ENCODE results near the gene TCFL5.
A peak's percentile ranks its signal among the peaks of the same experiment; 100 is the strongest.

The TCFL5 gene

GRCh38 chr20:62901891-62902290 is 40.3 kb upstream of the TCFL5 start:
- Histone ChIP-seq H3K4me2 (ENCODE audit: low read depth, low read length) (no peak overlapping the region), H4K20me1 (ENCODE audit: insufficient read depth, low read length) (no peaks in the 10 kb centered on the region), H3K36me3 (replicated peaks; ENCODE audit: insufficient read depth, low read length) (peaks cover 14% of the 10 kb centered on the region; the same call in 1 of the 2 replicates), H3K27ac (ENCODE audit: low read length) (no peak overlapping the region), H3K79me2 (ENCODE audit: low read length) (0 out of 2 replicates have a peak, but pooled peaks cover 4% of the 10 kb centered on the region), H2AFZ (ENCODE audit: low read length) (no peak overlapping the region), H3F3A (ENCODE audit: insufficient read depth, low read length) (peaks cover 17% of the 10 kb centered on the region; the same call in 1 of the 2 replicates), H3K4me3 (ENCODE audit: low read length) (no peak overlapping the region), H3K9me3 (replicated peaks; ENCODE audit: insufficient read depth, low read length) (no peaks in the 10 kb centered on the region), H3K4me1 (ENCODE audit: low read length) (peaks cover 10% of the 10 kb centered on the region), H3K9me2 (replicated peaks; ENCODE audit: insufficient read depth, low read length) (no peaks in the 10 kb centered on the region), H3K27me3 (replicated peaks; ENCODE audit: insufficient read depth, low read length) (no peaks in the 10 kb centered on the region), H3K9ac (ENCODE audit: low read length) (no peak overlapping the region)
- no peak for TF ChIP-seq EZH2 (optimal IDR thresholded peaks at IDR 0.05; ENCODE audit: low read depth, low read length)
- no peak for TF ChIP-seq CTCF (IDR thresholded peaks at IDR 0.05; ENCODE audit: low read length)
- no peak for TF ChIP-seq EZH2phosphoT487 (IDR thresholded peaks at IDR 0.05; ENCODE audit: low read length)
- no peak for DNase-seq

- H3F3A ChIP-seq (ENCODE audit: insufficient read depth, low read length): peaks cover 17% of the 10 kb centered on the region; the same call in 1 of the 2 replicates
- H3K9me3 ChIP-seq (replicated peaks; ENCODE audit: insufficient read depth, low read length): no peaks in the 10 kb centered on the region
- 0 out of 2 replicates have a peak, but pooled peaks cover 4% of the 10 kb centered on the region for H3K79me2 ChIP-seq (ENCODE audit: low read length)
- TF ChIP-seq EZH2 (optimal IDR thresholded peaks at IDR 0.05; ENCODE audit: low read depth, low read length): no peak
- TF ChIP-seq CTCF (IDR thresholded peaks at IDR 0.05; ENCODE audit: low read length): no peak
- no peak for TF ChIP-seq EZH2phosphoT487 (IDR thresholded peaks at IDR 0.05; ENCODE audit: low read length)
- H3K9ac ChIP-seq (ENCODE audit: low read length): no peak overlapping the region
- no peak overlapping the region for H3K4me3 ChIP-seq (ENCODE audit: low read length)
- H3K27me3 ChIP-seq (replicated peaks; ENCODE audit: insufficient read depth, low read length): no peaks in the 10 kb centered on the region
- no peak overlapping the region for H2AFZ ChIP-seq (ENCODE audit: low read length)
- H3K4me1 ChIP-seq (ENCODE audit: low read length): peaks cover 10% of the 10 kb centered on the region
- no peaks in the 10 kb centered on the region for H4K20me1 ChIP-seq (ENCODE audit: insufficient read depth, low read length)
- DNase-seq: peak; percentile 11
- no peak overlapping the region for H3K4me2 ChIP-seq (ENCODE audit: low read depth, low read length)
- H3K36me3 ChIP-seq (replicated peaks; ENCODE audit: insufficient read depth, low read length): peaks cover 14% of the 10 kb centered on the region; the same call in 1 of the 2 replicates
- no peaks in the 10 kb centered on the region for H3K9me2 ChIP-seq (replicated peaks; ENCODE audit: insufficient read depth, low read length)
- no peak overlapping the region for H3K27ac ChIP-seq (ENCODE audit: low read length)
Observed at GRCh38 chr20:62900692-62901584, 39.3 kb upstream of the TCFL5 start.

- Histone ChIP-seq H3K9me2 (replicated peaks; ENCODE audit: insufficient read depth, low read length) (no peaks in the 10 kb centered on the region), H4K20me1 (ENCODE audit: insufficient read depth, low read length) (no peaks in the 10 kb centered on the region), H3K4me2 (ENCODE audit: low read depth, low read length) (no peak overlapping the region; the same call in 1 of the 2 replicates), H3K4me3 (ENCODE audit: low read length) (no peak overlapping the region), H3K27me3 (replicated peaks; ENCODE audit: insufficient read depth, low read length) (no peaks in the 10 kb centered on the region), H2AFZ (ENCODE audit: low read length) (no peak overlapping the region), H3F3A (ENCODE audit: insufficient read depth, low read length) (peaks cover 17% of the 10 kb centered on the region; the same call in 1 of the 2 replicates), H3K79me2 (ENCODE audit: low read length) (0 out of 2 replicates have a peak, but pooled peaks cover 4% of the 10 kb centered on the region), H3K36me3 (replicated peaks; ENCODE audit: insufficient read depth, low read length) (0 out of 2 replicates have a peak, but pooled peaks cover 10% of the 10 kb centered on the region), H3K27ac (ENCODE audit: low read length) (peak overlapping the region; percentile 54; the same call in 1 of the 2 replicates), H3K4me1 (ENCODE audit: low read length) (peaks cover 10% of the 10 kb centered on the region), H3K9me3 (replicated peaks; ENCODE audit: insufficient read depth, low read length) (no peaks in the 10 kb centered on the region), H3K9ac (ENCODE audit: low read length) (peak overlapping the region; percentile 19; the same call in 1 of the 2 replicates)
- peak; percentile 29 for DNase-seq
- TF ChIP-seq CTCF (IDR thresholded peaks at IDR 0.05; ENCODE audit: low read length): peak; percentile 64
- no peak for TF ChIP-seq EZH2 (optimal IDR thresholded peaks at IDR 0.05; ENCODE audit: low read depth, low read length)
Observed at GRCh38 chr20:62900052-62900691, 38.5 kb upstream of the TCFL5 start.
